Measurements from ENCODE around the gene MED28. TPM values are rescaled to one million over a fixed set of nuclear protein-coding genes. Genes with fewer than 3 reads are reported as not detected.
"Not testable (repeated sequence)": the region's sequence is repeated elsewhere in the genome, so short reads cannot be mapped to it uniquely, and the experiment has no call there.

Gene MED28, protein sequence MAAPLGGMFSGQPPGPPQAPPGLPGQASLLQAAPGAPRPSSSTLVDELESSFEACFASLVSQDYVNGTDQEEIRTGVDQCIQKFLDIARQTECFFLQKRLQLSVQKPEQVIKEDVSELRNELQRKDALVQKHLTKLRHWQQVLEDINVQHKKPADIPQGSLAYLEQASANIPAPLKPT
- total RNA-seq, result 53.0 TPM

GRCh38 chr4:17614416-17615299 lies at the start of gene MED28:
MED28 (plus strand) TSS chr4:17614641; CDS start chr4:17614655, 14 bp downstream.
- DNase-seq (ENCODE audit: low spot score), result peak; percentile 98

DNA sequence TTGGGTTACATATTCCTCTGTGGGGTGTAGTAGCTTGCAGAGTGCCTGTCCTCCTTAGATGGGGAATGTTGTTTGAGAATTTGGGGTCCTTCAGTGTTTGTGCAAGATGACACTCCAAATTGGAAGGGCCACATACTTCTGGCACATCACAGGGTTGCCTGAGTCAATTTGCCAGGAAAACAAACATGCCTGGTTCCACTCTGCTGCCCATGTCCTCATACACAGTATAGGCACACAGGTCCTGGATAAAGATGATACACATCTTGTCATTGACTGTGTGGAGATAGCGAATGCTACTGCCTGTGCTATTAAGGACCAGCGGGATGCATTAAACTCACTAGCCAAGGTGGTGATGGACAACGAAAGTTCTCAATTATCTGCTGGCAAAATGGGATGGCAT lies 48.6 kb upstream of the MED28 start:
- DNase-seq (ENCODE audit: low spot score), result no peak

DNA sequence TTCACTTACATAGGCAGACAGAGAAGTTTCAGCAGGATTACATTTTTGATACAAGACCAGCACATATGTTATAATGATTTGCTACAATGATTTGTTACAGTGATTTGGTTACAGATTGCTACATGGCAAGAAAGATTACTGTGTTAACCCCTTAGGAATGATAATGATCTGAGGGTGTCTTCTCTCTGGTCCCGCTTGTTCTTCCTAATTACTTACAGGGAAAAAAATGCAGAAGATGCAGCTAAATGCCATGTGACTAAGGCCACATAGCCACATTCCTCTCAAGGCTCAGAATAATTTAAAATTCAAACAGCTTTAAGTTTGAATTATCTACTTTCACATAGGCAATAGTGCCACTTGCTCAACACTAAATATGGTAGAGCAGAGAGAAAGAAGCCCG lies 47.2 kb upstream of the MED28 start:
- DNase-seq (ENCODE audit: low spot score), result no peak

DNA sequence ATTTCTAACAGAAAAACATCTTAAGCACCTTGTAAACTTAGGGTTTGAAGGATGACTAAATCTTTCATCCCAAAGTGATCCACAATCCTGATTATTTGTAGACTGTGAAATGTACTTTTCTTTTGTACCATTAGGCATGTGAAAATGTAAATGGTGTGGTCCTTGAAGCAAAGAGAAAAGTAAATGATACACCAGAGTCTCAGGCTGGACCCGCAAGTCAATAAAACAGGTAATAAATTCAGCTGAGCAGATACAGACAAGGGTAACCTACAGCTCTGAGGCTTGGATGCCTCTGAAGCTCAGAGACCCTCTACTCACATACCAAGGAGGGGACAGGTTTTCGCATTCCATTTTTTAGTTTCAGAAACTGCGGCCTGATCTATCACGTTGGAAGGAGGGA lies 40.2 kb upstream of the MED28 start:
- DNase-seq (ENCODE audit: low spot score), result no peak

- DNase-seq (ENCODE audit: low spot score), result not testable (repeated sequence)
Observed at GRCh38 chr4:17575177-17575576, 39.3 kb upstream of the MED28 start.

- peak; percentile 99 for DNase-seq (ENCODE audit: low spot score)
Observed at GRCh38 chr4:17576932-17577664, 37.3 kb upstream of the MED28 start, which contains the start of gene LAP3. LAP3 (plus strand) TSS chr4:17577198; CDS start chr4:17577466, 268 bp downstream.

- DNase-seq (ENCODE audit: low spot score), result peak; percentile 22
Observed at GRCh38 chr4:17577665-17578481, 36.6 kb upstream of the MED28 start.

DNA sequence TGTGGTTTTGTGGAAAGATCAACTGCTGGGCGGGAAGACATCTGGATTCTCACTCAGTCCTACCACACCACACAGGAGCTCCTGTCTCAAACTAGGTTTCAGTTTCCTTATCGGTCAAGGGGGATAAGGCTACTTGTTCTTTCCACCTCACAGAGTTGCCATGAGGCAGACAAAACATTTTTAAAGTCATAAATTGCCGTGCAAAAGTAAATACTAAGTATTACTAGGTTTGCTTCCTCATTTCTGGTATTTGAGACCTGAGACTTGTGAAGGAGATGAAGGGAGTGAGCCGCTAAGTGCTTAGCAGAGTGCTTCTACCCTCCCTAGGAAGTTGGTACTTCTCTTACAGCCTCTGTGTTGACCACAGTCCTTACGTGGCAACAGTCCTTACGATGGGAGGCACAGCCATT lies 36.0 kb upstream of the MED28 start:
- DNase-seq (ENCODE audit: low spot score), result no peak

DNA sequence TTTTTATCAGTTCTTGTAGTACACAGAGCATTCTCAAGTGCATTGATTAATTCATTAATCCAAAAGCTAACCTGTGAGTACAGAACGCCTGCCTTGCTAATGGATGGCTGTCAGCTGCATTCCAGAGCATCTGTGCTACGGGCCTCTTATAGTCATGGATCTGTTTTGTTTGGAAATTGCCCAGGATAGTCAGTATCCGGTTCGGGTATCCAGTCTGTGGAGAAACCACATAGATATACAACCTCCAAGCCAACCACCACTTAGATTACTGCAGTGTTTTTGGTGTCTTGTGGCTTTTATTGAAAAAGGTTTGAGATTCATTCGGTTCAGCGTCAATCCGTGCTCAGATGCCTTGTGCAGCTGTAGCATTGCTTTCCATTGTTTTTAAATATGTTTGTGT lies 33.5 kb upstream of the MED28 start:
- no peak for DNase-seq (ENCODE audit: low spot score)

DNA sequence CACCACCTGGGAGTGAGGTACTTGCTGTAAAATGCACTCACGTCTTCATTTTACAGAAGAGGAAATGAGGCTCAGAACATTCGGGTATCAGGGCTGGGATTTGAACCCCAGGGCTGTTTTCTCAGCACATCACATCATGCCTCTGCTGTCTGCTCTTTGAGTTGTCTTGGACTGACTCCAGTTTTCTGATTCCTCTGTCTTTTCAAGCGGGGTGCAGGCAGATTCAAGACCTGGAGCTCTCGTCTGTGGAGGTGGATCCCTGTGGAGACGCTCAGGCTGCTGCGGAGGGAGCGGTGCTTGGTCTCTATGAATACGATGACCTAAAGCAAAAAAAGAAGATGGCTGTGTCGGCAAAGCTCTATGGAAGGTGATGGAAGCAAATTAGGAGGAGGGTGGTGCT lies 31.2 kb upstream of the MED28 start:
- DNase-seq (ENCODE audit: low spot score), result no peak

- DNase-seq (ENCODE audit: low spot score), result no peak
Observed at GRCh38 chr4:17583941-17584340, 30.5 kb upstream of the MED28 start.

- no peak for DNase-seq (ENCODE audit: low spot score)
Observed at GRCh38 chr4:17584521-17585213, 29.8 kb upstream of the MED28 start.

DNA sequence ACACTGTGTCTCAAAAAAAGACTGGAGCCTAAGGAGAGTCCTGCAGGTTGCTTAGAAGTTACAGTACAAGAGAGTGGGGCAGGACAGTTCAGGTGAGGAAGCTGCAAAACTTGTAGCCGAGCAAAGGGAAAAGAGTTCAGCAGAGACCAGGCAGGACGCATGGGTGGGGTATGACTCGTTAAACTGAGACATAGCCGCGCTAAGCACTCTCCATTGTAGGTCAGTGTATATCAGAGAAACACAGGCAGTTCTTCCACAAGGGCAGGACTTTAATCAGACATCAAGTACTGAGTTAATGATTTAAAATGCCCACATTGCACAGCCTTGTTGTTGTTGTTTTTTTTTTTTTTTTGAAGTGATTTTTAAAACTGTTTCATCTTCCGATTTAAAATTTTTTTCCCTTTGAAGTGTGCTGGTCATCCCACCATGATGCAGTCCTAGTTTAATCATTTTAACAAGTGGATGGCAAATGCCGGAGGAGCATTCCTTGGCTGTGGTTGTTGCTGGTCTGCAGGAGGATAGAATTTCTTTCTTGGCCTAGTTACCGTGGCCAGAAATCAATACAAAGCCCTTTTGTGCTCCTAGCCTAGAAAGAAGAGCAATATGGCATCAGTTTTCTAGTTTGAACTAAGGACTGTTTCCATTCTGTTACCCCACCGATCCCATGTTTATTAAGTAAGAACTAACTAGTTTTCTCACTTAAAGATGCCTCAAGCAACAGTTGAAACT lies 27.2 kb upstream of the MED28 start:
- no peak for DNase-seq (ENCODE audit: low spot score)

DNA sequence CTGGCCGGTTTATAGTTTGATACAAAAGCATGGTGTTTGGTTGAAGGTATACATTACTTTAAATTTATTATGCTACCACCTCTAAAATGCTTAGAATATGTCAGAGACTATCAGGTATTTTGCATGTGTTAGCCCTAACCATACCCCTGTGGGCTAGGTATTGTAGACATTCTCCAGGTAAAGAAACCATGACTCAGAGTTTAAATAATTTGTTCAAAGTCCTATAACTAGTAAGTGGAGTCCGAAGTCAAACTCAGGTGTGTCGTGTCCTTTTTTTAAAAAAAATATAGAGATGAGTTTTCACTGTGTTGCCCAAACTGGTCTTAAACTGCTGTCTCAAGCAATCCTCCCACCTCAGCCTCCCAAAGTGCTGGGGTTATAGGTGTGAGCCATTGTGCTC lies 25.1 kb upstream of the MED28 start:
- DNase-seq (ENCODE audit: low spot score), result no peak

DNA sequence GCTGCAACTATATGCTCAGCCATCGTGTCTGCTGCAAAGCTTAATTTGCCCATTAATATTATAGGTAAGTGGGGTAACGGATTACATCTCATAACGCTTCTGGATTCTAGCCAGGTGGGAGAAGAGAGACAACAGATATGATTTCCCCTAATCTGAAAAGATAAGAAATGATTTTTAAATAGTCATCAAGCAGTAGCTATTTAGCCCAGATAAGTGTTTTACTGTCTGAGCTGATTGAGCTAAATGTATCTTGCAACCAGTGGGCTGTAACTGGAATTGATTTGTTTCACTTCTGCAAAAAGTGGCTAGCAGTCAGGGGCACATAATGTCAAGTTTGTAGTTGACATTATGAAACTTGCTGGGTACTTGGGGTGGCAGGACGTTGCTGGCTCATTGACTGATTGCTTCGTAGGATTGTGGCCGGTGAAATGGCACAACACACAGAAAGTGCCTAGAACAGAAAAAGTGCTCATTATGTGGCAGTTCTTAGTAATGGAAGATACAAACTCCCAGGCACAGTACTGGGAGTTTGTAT lies 18.9 kb upstream of the MED28 start:
- DNase-seq (ENCODE audit: low spot score), result no peak

- no peak for DNase-seq (ENCODE audit: low spot score)
Observed at GRCh38 chr4:17597517-17597916, 16.9 kb upstream of the MED28 start.

- no peak for DNase-seq (ENCODE audit: low spot score)
Observed at GRCh38 chr4:17599826-17600225, 14.6 kb upstream of the MED28 start.

DNA sequence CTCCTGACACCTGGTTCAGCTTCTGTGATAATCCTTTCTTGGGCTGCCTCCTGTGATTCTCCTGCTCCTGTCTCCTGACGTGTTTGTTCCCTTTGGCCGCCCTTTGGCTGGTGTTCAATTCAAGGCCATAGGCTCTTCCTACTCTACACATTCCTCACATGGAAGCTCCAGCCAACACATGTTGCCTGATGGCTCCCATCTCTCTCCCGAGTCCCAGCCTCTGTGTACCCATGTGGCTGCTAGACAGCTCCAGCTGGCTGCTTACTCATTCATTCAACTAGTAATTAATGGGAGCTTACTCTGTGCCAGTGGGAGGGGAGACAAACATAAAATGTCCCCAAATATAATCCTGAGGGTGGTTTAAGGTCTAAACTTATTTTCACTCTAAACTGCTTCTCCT lies 9.2 kb upstream of the MED28 start:
- no peak for DNase-seq (ENCODE audit: low spot score)

GRCh38 chr4:17613761-17614415 lies 553 bp upstream of the MED28 start:
- DNase-seq (ENCODE audit: low spot score), result peak; percentile 21

DNA sequence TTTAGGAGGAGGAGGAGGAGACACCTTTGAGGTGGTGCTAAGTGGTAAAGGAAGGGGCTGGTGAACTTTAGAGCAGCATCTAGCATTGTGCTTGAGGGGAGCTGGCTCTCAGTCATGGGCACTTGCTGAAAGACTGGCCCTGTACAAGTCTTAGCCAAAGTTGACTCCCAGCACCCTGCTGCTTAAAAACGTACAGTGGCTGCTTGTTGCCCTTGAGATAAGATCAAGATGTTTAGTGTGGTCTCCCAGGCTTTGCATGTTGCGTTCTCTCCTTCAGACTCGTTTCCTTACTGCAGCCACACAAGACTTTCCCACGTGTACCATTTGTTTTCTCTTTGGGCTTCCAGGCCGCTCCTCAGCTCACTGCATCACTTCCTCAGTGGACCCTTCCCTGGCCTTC lies 1.8 kb downstream of the MED28 start:
- no peak for DNase-seq (ENCODE audit: low spot score)

Data from mucosa of gallbladder (tissue), 1 donor.